Testis (tissue), 2 donors: ENCODE data around the gene NPY5R.

ENCODE experiments used
- CTCF ChIP-seq, 3 experiments: fragments of 450-650 bp in 2 of 3; fragments of 200-600 bp in 1 of 3; sonication (generic) in 1 of 3; IDR thresholded peaks; one replicate each; pipeline ENCODE4 v1.5.1; 2016 to 2019; ENCODE audit warnings: antibody characterized with exemption in 3 of 3, mild to moderate bottlenecking in 2 of 3, moderate library complexity in 1 of 3
- POLR2A ChIP-seq: fragments of 450-650 bp; IDR thresholded peaks from one replicate; pipeline ENCODE4 v1.6.1; 2017; ENCODE audit warnings: antibody characterized with exemption, mild to moderate bottlenecking, moderate library complexity

GRCh38 chr4:163391756-163392155 lies 48.1 kb downstream of the NPY5R start:
- TF ChIP-seq CTCF (IDR thresholded peaks at IDR 0.05) (no peak), POLR2A (no peak)
